ENCODE data around the gene RGP1.

Gene RGP1

DNA sequence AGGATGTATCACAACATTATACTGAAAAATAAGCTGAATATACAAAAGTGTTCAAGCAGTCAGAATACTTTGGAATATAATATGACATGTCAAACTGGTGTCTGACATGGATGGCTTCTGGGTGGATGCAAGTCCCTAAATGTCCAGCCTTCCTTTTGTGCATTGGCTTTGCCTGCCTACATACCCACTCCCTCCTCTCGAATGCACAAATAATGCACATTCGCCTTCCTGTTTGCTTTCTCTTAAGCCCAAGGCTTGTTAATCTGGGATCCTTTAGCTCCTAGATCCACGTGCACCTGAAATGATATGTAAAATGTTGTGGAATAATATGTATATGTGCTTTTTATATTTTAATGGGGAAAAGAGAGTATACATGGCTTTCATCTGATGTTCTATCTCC is 29.4 kb downstream of the RGP1 start:
- H3K4me3 ChIP-seq (ENCODE audit: low read depth, low read length) = no peak overlapping the region
- DNase-seq (ENCODE audit: low read depth) = no peak
- TF ChIP-seq, protein P1, sequence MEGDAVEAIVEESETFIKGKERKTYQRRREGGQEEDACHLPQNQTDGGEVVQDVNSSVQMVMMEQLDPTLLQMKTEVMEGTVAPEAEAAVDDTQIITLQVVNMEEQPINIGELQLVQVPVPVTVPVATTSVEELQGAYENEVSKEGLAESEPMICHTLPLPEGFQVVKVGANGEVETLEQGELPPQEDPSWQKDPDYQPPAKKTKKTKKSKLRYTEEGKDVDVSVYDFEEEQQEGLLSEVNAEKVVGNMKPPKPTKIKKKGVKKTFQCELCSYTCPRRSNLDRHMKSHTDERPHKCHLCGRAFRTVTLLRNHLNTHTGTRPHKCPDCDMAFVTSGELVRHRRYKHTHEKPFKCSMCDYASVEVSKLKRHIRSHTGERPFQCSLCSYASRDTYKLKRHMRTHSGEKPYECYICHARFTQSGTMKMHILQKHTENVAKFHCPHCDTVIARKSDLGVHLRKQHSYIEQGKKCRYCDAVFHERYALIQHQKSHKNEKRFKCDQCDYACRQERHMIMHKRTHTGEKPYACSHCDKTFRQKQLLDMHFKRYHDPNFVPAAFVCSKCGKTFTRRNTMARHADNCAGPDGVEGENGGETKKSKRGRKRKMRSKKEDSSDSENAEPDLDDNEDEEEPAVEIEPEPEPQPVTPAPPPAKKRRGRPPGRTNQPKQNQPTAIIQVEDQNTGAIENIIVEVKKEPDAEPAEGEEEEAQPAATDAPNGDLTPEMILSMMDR (IDR thresholded peaks at IDR 0.05; ENCODE audit: control insufficient read depth, extremely low read depth, insufficient read depth) = no peak

DNA sequence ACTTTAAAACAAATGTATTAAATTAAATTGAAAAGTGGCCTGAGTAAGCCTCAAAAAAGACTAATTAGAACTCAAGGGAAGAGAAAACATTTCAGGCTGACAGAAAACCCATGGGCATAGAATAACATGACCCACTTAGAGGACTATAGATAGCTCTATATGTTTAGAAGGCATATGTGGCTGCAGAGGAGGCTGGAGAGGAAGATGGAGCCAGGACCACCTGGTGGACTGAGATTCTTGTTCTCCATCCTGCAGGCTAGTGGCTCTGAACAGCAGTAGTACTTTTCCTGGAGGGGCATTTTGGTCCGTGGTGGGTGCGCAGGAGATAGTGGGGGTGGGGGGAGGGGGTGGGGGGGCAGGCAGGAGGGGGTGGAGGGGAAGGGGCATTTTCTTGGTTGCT is 32.0 kb downstream of the RGP1 start:
- DNase-seq (ENCODE audit: low read depth) = no peak
- TF ChIP-seq, protein P1 (IDR thresholded peaks at IDR 0.05; ENCODE audit: control insufficient read depth, extremely low read depth, insufficient read depth) = no peak
- H3K4me3 ChIP-seq (ENCODE audit: low read depth, low read length) = no peak overlapping the region

DNA sequence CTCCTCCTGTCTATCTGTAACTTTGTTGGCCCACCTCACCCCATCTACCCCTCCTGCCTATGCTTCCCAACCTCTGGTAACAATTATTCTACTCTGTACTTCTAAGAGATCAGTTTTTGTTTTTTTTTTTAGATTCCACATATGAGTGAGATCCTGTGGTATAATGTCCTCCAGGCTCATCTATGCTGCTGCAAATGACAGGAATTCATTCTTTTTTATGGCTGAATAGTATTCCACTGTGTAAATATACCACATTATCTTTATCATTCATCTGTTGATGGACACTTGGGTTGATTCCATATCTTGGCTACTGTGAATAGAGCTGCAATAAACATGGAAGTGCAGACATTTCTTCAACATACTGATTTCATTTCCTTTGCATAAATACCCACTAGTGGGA is 34.3 kb downstream of the RGP1 start:
- TF ChIP-seq, protein P1 (IDR thresholded peaks at IDR 0.05; ENCODE audit: control insufficient read depth, extremely low read depth, insufficient read depth) = no peak
- H3K4me3 ChIP-seq (ENCODE audit: low read depth, low read length) = no peak overlapping the region

DNA sequence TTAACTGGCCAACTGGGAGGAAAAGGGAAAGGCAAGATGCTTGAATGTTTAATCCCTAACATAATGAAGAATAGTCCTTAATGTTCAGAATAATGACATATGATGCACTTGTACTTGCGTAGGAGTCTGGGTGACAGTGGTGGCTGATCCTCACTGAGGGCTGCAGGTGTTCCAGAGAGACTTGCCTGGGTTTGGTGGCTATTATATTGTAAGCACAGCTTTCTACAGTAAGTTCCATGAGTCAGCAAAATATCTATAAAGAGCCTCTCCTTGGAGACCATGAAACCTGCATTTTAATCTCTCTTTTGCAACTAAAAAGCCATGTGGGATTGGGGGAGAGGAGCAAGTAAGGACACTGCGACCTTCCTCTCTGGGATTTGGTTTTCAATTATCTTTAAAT is 40.5 kb downstream of the RGP1 start:
- H3K4me3 ChIP-seq (ENCODE audit: low read depth, low read length) = no peak overlapping the region
- TF ChIP-seq, protein P1 (IDR thresholded peaks at IDR 0.05; ENCODE audit: control insufficient read depth, extremely low read depth, insufficient read depth) = no peak
- no peak for DNase-seq (ENCODE audit: low read depth)

More for the DNA sequence above, 34.3 kb downstream of the RGP1 start:
- DNase-seq (ENCODE audit: low read depth) = no peak

DNA sequence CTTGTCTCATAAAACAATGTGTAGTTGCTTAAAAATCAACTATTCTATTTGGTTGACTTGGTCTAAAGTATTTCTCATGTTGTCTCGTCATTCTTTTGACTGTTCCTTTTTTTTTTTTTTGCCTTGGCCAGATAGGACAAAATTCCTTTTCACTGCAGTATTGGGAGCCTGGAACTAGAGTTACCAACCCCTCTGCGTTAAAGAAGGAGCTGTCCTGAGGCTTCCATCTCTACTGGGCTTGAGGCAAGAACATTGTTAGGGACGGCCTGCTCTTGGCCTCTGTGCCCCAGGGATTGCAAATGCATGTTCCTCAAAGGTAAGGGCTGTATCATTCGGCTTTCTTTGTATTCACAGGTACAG is 40.9 kb downstream of the RGP1 start:
- TF ChIP-seq, protein P1 (IDR thresholded peaks at IDR 0.05; ENCODE audit: control insufficient read depth, extremely low read depth, insufficient read depth) = no peak
- no peak overlapping the region for H3K4me3 ChIP-seq (ENCODE audit: low read depth, low read length)
- no peak for DNase-seq (ENCODE audit: low read depth)

DNA sequence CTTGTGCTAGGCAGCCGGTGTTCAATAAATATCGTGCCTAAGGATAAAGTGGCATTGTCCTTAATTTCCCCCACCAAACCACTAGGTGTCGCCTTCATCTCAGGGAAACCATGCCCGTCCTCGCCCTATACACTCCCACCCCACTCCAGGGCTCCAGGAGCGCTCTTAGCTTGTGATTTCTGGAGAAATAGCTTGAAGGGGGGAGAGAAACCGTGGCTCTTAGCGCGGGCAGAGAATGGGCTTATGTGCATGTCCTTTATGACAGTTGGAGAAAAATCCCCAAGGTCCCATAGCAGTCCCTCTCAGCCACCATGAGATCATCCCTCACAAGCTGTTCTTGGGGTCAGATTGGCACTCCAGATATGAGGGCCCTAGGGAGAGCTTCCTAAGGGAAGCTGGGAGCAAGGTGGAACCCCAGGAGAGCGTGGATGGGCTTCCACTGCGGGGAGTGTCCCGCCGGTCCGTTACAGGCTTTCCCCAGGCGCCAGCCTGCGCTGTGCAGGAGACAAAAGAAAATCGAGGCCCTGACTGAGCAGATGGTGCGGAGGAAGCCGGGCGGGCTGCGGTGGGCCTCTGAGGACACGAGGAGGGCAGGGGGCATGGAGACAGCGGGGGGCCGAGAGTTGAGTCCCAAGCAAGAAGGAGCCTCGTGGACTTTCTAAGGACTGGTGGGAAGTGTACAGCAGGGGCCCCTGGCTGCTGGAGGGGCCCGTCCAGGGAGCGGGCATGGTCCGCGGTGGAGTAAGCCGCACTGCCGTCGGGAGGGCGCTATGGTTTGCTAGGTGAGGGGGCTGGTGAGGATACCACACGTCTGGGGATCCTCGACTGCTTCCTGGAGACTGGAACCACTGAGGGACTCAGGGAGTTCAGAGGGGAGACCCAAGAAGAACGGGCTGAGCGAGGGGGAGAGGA is 41.6 kb downstream of the RGP1 start:
- no peak for DNase-seq (ENCODE audit: low read depth)
- TF ChIP-seq, protein P1 (IDR thresholded peaks at IDR 0.05; ENCODE audit: control insufficient read depth, extremely low read depth, insufficient read depth) = peak; percentile 97
- no peak overlapping the region for H3K4me3 ChIP-seq (ENCODE audit: low read depth, low read length)

Data from LNCaP clone FGC (cell line).